Bronchial epithelial cell (primary cell): ENCODE data around the gene EEA1. TPM values are rescaled to one million over a fixed set of nuclear protein-coding genes. Genes with fewer than 3 reads are reported as not detected.
A peak's percentile ranks its signal among the peaks of the same experiment; 100 is the strongest.

Experiments used
- DNase-seq: peaks from one replicate; pipeline ENCODE4 v3.0.0-alpha.2; 2010; ENCODE audit warnings: low read depth
- FAIRE-seq: peaks from 2 replicates; lab custom pipeline; 2011; peaks lifted over from hg19 to GRCh38; lab: Jason Lieb, UNC
- H3K27me3 ChIP-seq: 2 replicates; pipeline ENCODE4 v1.5.1; 2011; ENCODE audit warnings: low read length; ENCODE audit not compliant: control insufficient read depth, insufficient read depth
- H3K36me3 ChIP-seq: 2 replicates; pipeline ENCODE4 v1.5.1; 2011; ENCODE audit warnings: low read length; ENCODE audit not compliant: control insufficient read depth, insufficient read depth
- H3K4me3 ChIP-seq: 2 replicates; pipeline ENCODE4 v1.5.1; 2011; ENCODE audit warnings: mild to moderate bottlenecking, low read depth, low read length, control low read depth
- CTCF ChIP-seq: IDR thresholded peaks from 2 replicates; pipeline ENCODE4 v1.5.1; 2011; ENCODE audit warnings: mild to moderate bottlenecking, moderate library complexity, low read length, control low read depth, inconsistent platforms; ENCODE audit not compliant: insufficient read depth, severe bottlenecking
- total RNA-seq: library from RNA; depleted of rRNA; stranded (reverse); fragments of >200 nt; gene quantifications from 2 replicates; pipeline ENCODE4 v1.2.1, GENCODE V29; 2014

EEA1 gene
- total RNA-seq, 1 donor from 2014 or later = 8.4 TPM

GRCh38 chr12:92933606-92934005 lies 4.5 kb upstream of the EEA1 start:
- TF ChIP-seq CTCF = no peak
- FAIRE-seq (no peak), DNase-seq (no peak)
- Histone ChIP-seq H3K27me3 (no peaks in the 10 kb centered on the region), H3K4me3 (no peak overlapping the region), H3K36me3 (no peaks in the 10 kb centered on the region)

GRCh38 chr12:92930421-92930820 lies 1.3 kb upstream of the EEA1 start:
- Histone ChIP-seq H3K27me3 (no peaks in the 10 kb centered on the region), H3K4me3 (no peak overlapping the region), H3K36me3 (no peaks in the 10 kb centered on the region)
- DNase-seq (peak; percentile 50), FAIRE-seq (no peak)
- no peak for TF ChIP-seq CTCF

DNA sequence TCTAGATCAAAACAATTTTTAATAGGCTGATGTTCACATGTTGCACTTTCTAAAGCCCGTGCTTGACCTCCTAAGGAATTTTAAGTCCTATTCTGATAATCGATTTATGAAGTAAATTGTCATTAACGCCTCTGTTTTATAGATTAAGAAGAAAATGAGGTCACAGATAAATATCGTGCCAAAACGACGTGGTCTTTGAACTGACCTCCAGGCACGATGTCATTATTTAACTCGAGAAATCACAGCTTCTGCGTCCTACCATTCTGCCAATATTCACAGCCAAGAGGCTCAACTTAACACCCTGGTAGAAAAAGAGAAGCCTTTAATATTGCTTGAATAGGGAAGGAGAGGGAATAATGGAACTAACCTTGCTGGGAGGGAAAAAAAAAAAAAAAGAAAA lies 888 bp upstream of the EEA1 start:
- FAIRE-seq = no peak
- DNase-seq = no peak
- no peak for TF ChIP-seq CTCF
- no peaks in the 10 kb centered on the region for H3K27me3 ChIP-seq
- no peaks in the 10 kb centered on the region for H3K36me3 ChIP-seq
- H3K4me3 ChIP-seq = peak overlapping the region; percentile 53

DNA sequence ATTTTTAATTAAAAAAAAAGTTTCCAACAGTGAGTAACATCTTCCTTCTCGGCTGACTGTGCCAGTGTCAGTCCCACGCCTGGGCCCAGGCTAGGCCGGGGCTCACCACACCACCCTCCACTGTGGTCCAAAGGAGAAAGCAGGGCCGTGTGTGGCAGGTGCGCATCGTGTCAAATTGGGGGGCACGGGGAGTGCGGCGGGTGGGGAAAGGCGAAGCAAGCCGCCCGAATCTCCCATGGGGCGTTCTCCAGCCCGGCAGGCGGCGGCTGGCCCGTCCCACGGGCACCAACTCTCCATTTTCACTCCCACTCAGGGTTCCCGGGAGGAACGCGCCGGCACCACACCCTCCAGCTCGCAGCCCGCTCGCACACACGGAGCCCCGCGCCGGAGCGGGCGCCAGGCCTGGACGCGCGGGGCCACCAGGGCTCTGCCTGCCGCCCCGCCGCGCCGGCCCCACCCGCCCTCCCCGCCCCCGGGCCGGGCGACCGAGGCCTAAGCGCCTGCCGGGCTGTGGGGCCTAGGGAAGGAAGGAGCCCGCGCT lies 604 bp downstream of the EEA1 start:
- TF ChIP-seq CTCF = no peak
- H3K27me3 ChIP-seq = no peaks in the 10 kb centered on the region
- no peak for DNase-seq
- FAIRE-seq = no peak
- peak overlapping the region; percentile 53 for H3K4me3 ChIP-seq
- no peaks in the 10 kb centered on the region for H3K36me3 ChIP-seq

DNA sequence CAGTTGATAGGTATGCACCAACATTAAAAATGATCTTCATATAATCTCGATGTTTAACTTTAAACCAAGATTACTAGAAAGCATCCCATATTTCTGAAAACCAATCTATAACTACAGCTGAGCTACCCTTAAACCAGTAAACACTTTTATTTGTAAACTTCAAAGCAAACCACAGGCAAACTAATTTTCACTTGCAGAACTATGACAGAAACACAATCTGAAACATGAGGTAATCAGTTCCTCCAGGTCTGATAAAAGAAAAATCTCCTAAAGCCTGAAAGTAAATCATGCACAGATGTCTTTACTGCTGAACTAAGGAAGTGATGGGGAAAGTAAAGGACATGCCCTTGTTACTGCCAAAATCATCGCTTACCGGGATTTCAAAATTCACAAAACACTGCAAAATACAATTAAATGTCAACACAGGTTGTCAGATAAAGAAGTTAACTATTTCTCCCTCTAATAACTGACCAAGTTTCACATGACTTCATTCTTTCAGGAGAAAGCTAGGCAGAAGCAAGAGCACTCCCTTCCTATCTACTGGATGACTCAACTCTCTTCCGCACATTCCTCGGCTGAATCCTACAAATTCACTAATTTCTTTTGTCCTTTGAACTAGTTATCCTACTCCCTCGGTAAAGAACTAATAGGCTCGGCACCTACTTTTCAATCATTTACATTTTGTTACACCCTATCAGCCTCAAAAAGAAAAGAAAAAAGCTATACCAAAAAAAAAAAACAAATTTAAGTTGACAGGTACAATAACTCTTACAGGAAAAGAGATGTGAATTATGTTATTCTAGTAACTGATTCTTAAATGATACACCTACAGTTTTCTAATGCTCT lies 1.4 kb downstream of the EEA1 start:
- Histone ChIP-seq H3K4me3 (peak overlapping the region; percentile 53), H3K27me3 (no peaks in the 10 kb centered on the region), H3K36me3 (no peaks in the 10 kb centered on the region)
- FAIRE-seq (no peak), DNase-seq (peak; percentile 64)
- no peak for TF ChIP-seq CTCF
